AG04449 (cell line): ENCODE measurements around the gene SLC7A1.

Experiments used
- CTCF ChIA-PET: fragments of 350-600 bp; formaldehyde crosslinking; extraction: SDS; loops from one replicate; lab custom pipeline; 2021; ENCODE audit warnings: antibody characterized with exemption; lab: Yijun Ruan, JAX
- POLR2A ChIA-PET: fragments of 400-600, 350-600 bp; formaldehyde crosslinking; extraction: SDS; loops from one replicate; lab custom pipeline; 2020; ENCODE audit warnings: antibody characterized with exemption, inconsistent platforms; lab: Yijun Ruan, JAX
- DNase-seq: peaks from one replicate; pipeline ENCODE4 v3.0.0-alpha.2; 2010; ENCODE audit warnings: low read depth, low spot score
- H3K4me3 ChIP-seq: 2 replicates; pipeline ENCODE4 v1.5.1; 2011; ENCODE audit warnings: low read depth, mild to moderate bottlenecking, control low read depth, low read length
- TF ChIP-seq, protein P1 (sequence below): IDR thresholded peaks from one replicate; pipeline ENCODE4 v1.5.1; 2011; ENCODE audit warnings: mild to moderate bottlenecking, moderate library complexity, low read length, control low read depth, inconsistent platforms; ENCODE audit not compliant: insufficient read depth; ENCODE audit errors: missing control alignments

Gene SLC7A1

DNA sequence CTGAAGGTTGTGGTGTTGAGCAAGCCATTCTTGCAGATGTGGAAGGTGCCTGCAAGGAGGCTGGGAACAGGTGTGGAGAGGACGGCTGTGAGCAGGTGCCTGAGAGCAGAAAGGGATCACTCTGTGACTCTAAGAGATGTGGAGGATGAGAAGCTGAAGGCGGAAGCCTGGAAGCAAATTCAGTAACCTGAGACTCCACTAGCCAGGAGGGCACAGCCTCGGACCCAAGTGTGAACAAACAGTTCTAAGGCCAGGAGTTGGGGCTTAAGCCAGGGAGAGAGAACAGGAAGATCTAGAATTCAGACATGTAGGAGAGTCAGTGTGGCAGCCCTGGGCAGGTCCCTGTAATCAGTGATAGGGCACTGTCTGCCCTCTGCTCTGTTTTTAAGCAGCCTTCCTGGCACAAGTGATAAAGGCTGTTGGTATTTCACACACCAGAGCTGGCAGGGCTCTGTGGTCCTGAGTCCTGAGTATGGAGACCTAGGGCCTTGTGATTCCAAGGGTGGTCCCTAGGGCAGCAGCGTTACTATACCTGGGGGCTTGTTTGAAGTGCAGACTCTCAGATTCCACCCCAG lies 131.3 kb downstream of the SLC7A1 start:
- TF ChIP-seq, protein P1, sequence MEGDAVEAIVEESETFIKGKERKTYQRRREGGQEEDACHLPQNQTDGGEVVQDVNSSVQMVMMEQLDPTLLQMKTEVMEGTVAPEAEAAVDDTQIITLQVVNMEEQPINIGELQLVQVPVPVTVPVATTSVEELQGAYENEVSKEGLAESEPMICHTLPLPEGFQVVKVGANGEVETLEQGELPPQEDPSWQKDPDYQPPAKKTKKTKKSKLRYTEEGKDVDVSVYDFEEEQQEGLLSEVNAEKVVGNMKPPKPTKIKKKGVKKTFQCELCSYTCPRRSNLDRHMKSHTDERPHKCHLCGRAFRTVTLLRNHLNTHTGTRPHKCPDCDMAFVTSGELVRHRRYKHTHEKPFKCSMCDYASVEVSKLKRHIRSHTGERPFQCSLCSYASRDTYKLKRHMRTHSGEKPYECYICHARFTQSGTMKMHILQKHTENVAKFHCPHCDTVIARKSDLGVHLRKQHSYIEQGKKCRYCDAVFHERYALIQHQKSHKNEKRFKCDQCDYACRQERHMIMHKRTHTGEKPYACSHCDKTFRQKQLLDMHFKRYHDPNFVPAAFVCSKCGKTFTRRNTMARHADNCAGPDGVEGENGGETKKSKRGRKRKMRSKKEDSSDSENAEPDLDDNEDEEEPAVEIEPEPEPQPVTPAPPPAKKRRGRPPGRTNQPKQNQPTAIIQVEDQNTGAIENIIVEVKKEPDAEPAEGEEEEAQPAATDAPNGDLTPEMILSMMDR: no peak
- no peak for DNase-seq
- POLR2A ChIA-PET: no interaction called here
- H3K4me3 ChIP-seq: no peak overlapping the region
- CTCF ChIA-PET: interaction anchor here (0.9 to 1.0 kb wide), 2 partner anchors 9 kb away, joined by 3 to 4 read pairs; no protein-coding TSS in a partner anchor

DNA sequence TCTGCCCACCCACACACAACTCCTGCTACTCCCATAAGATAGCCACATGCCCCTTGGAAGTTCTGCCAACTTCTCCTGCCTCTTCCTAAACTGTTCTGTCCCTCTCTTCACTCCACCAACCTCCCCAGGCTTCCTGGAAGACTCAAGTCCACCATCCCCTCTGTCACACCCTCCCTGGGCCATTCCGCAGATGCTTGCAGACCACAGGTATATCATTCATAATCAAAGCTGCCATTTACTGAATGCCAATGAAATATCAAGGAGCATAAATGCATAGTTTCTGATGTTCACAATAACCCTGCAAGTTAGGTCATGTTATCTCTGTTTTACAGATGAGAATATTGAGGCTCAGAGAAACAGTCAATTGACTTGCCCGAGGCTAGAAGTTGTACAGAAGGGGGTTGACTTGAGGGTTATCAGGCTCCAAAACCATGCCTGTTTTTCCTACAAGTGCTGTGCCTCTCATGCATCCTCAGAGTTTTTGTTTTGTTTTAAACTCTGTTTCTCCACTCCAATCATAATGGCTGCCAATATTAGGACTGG lies 135.6 kb downstream of the SLC7A1 start:
- no peak for DNase-seq
- no peak overlapping the region for H3K4me3 ChIP-seq
- TF ChIP-seq, protein P1: no peak
- CTCF ChIA-PET: interaction anchor here (1.3 to 2.8 kb wide), 2 partner anchors 9 to 13 kb away, joined by 4 to 18 read pairs; no protein-coding TSS in a partner anchor
- POLR2A ChIA-PET: no interaction called here
